GM12878 (cell line): ENCODE data around the gene ABL1. TPM values are rescaled to one million over a fixed set of nuclear protein-coding genes. Genes with fewer than 3 reads are reported as not detected.

ENCODE experiments used
- ATAC-seq: fragments of 200-7000 bp; cut with Tn5 transposase; 3 replicates; pipeline ENCODE4 v1.9.1; 2020; ENCODE audit warnings: mild to moderate bottlenecking, moderate library complexity
- BruUV-seq: library from RNA; stranded (reverse); fragments of 400-500 nt; replicated peaks from 2 replicates; lab custom pipeline; 2021; lab: Mats Ljungman, UMichigan
- CTCF ChIA-PET: fragments of 300-600 bp; sonication (Branson Sonifier 250); formaldehyde crosslinking; extraction: SDS; loops from one replicate; lab custom pipeline; 2021; ENCODE audit warnings: inconsistent platforms; lab: Yijun Ruan, JAX
- POLR2A ChIA-PET: fragments of 350-600 bp; formaldehyde crosslinking; extraction: SDS; loops from one replicate; lab custom pipeline; 2021; ENCODE audit warnings: inconsistent platforms; lab: Charles Lee
- RAD21 ChIA-PET: fragments of 300-600 bp; sonication (Branson Sonifier 250); formaldehyde crosslinking; loops from one replicate; lab custom pipeline; 2023; ENCODE audit warnings: antibody characterized with exemption; ENCODE audit not compliant: unreplicated experiment; lab: Charles Lee
- SMC1A ChIA-PET: fragments of 300-600 bp; sonication (Branson Sonifier 250); formaldehyde crosslinking; loops from one replicate; lab custom pipeline; 2023; ENCODE audit not compliant: unreplicated experiment, uncharacterized antibody; lab: Charles Lee
- DNase-seq: peaks from one replicate; pipeline ENCODE4 v3.0.0-alpha.2; 2011; ENCODE audit warnings: low read depth, low spot score
- FAIRE-seq: peaks from 3 replicates; lab custom pipeline; 2011; peaks lifted over from hg19 to GRCh38; lab: Jason Lieb, UNC
- H2AFZ ChIP-seq: 2 replicates; pipeline ENCODE4 v1.6.0; 2011; ENCODE audit warnings: low read depth, low read length, control low read depth; ENCODE audit not compliant: control insufficient read depth
- H3K27ac ChIP-seq: 2 replicates; pipeline ENCODE4 v1.5.1; 2011; ENCODE audit warnings: control low read depth; ENCODE audit not compliant: control insufficient read depth, insufficient read depth
- H3K27me3 ChIP-seq, 2 experiments: replicated peaks in 1 of 2; 2 replicates each; pipeline versions ENCODE4 v1.6.0 to v1.6.1; 2011; ENCODE audit warnings: low read length in 1 of 2; ENCODE audit not compliant: control insufficient read depth in 2 of 2, insufficient read depth in 2 of 2
- H3K36me3 ChIP-seq, 2 experiments: 2 replicates each; pipeline ENCODE4 v1.5.1; 2011; ENCODE audit warnings: low read length in 1 of 2; ENCODE audit not compliant: control insufficient read depth in 2 of 2, insufficient read depth in 2 of 2
- H3K4me1 ChIP-seq: 2 replicates; pipeline ENCODE4 v1.6.1; 2011; ENCODE audit warnings: mild to moderate bottlenecking, low read length, moderate library complexity, mixed read lengths; ENCODE audit not compliant: control insufficient read depth, insufficient read depth
- H3K4me2 ChIP-seq: 2 replicates; pipeline ENCODE4 v1.6.0; 2011; ENCODE audit warnings: control low read depth; ENCODE audit not compliant: control insufficient read depth, insufficient read depth
- H3K4me3 ChIP-seq: fragments of 200-600 bp; sonication (generic); 2 replicates; pipeline ENCODE4 v1.5.1; 2016
- H3K79me2 ChIP-seq: 2 replicates; pipeline ENCODE4 v1.6.0; 2011; ENCODE audit warnings: low read length; ENCODE audit not compliant: control insufficient read depth, insufficient read depth
- H3K9ac ChIP-seq: 2 replicates; pipeline ENCODE4 v1.8.0; 2011; ENCODE audit warnings: low read length, control low read depth, mixed read lengths; ENCODE audit not compliant: control insufficient read depth, insufficient read depth
- H3K9me3 ChIP-seq: replicated peaks from 3 replicates; pipeline ENCODE4 v1.5.1; 2011; ENCODE audit warnings: mild to moderate bottlenecking, low read length; ENCODE audit not compliant: control insufficient read depth, insufficient read depth
- H4K20me1 ChIP-seq: 2 replicates; pipeline ENCODE4 v1.6.0; 2011; ENCODE audit not compliant: control insufficient read depth, insufficient read depth
- BHLHE40 ChIP-seq, 2 experiments: fragments of 450-650 bp in 1 of 2; IDR thresholded peaks; 2 replicates each; pipeline ENCODE4 v1.6.1; 2011 to 2017; ENCODE audit warnings: low read depth in 2 of 2, borderline replicate concordance in 1 of 2, improper control_type of control experiment in 1 of 2, low read length in 1 of 2, mild to moderate bottlenecking in 1 of 2
- CHD4 ChIP-seq: fragments of 200-600 bp; sonication (generic); IDR thresholded peaks from 2 replicates; pipeline ENCODE4 v1.6.1; 2016; ENCODE audit warnings: mild to moderate bottlenecking
- CTCF ChIP-seq, 3 experiments: IDR thresholded peaks in 2 of 3; conservative IDR thresholded peaks in 1 of 3; 2 replicates each; pipeline ENCODE4 v1.5.1; 2011; ENCODE audit warnings: low read depth in 3 of 3, low read length in 3 of 3, mild to moderate bottlenecking in 3 of 3, control low read depth in 2 of 3, moderate library complexity in 2 of 3, inconsistent platforms in 1 of 3, mixed read lengths in 1 of 3; ENCODE audit not compliant: control insufficient read depth in 2 of 3, insufficient read depth in 1 of 3; ENCODE audit errors: extremely low read depth in 1 of 3
- EZH2 ChIP-seq: IDR thresholded peaks from 2 replicates; pipeline ENCODE4 v1.6.1; 2012; ENCODE audit warnings: low read depth, mild to moderate bottlenecking, control low read depth, inconsistent platforms, low read length, borderline replicate concordance; ENCODE audit not compliant: control insufficient read depth
- IKZF2 ChIP-seq, 2 experiments: fragments of 450-650 bp; IDR thresholded peaks; 2 replicates each; pipeline ENCODE4 v1.6.1; 2017; ENCODE audit warnings: mild to moderate bottlenecking in 2 of 2, moderate library complexity in 2 of 2
- IRF5 ChIP-seq: fragments of 450-650 bp; IDR thresholded peaks from 2 replicates; pipeline ENCODE4 v1.6.1; 2017; ENCODE audit warnings: borderline replicate concordance
- PBX3 ChIP-seq: IDR thresholded peaks from 2 replicates; pipeline ENCODE4 v1.6.1; 2011; ENCODE audit warnings: mild to moderate bottlenecking, low read depth, low read length, moderate library complexity; ENCODE audit not compliant: insufficient replicate concordance
- SPI1 ChIP-seq: IDR thresholded peaks from 2 replicates; pipeline ENCODE4 v1.6.1; 2011; ENCODE audit warnings: low read depth, mild to moderate bottlenecking, low read length, moderate library complexity, borderline replicate concordance; ENCODE audit not compliant: insufficient read depth
- WGBS: methylation state at CpG from one replicate; pipeline ENCODE4 v1.1.6; 2016; ENCODE audit warnings: low lambda C conversion rate; ENCODE audit not compliant: insufficient replicate concordance, insufficient coverage; ENCODE audit errors: missing lambda C conversion rate; 5-methylcytosine and 5-hydroxymethylcytosine counted together
- in situ Hi-C: fragments of 300-500 bp; cut with MboI; formaldehyde crosslinking; loops from 9 replicates; pipeline ENCODE4 v1.14.3; 2018; ENCODE audit warnings: mixed read lengths
- intact Hi-C: fragments of 100-400 bp; cut with micrococcal nuclease; formaldehyde crosslinking; loops from one replicate; pipeline ENCODE4 v1.14.2; 2022; ENCODE audit not compliant: unreplicated experiment
- polyA plus RNA-seq, 11 experiments: library from polyadenylated mRNA; depleted of rRNA in 4 of 11; unstranded in 6 of 11; stranded (reverse) in 5 of 11; fragments of >200 nt; fragmentation: Nextera tagmentation in 4 of 11; fragmentation: Illumina TruSeq in 1 of 11; extraction: Ambion mirVana in 4 of 11; extraction: Trizol in 1 of 11; gene quantifications; 1 replicate in 1 of 11; 2 replicates in 10 of 11; pipeline versions ENCODE4 v1.2.1 to v1.2.3, GENCODE V29; 2011 to 2016; ENCODE audit warnings: inconsistent platforms in 2 of 11, missing spikeins in 2 of 11, low read depth in 1 of 11
- total RNA-seq, 4 experiments: library from RNA; depleted of rRNA in 3 of 4; stranded (reverse); fragments of >200 nt in 3 of 4; fragmentation: Illumina TruSeq in 1 of 4; extraction: Trizol in 1 of 4; gene quantifications; 2 replicates each; pipeline versions ENCODE4 v1.2.1 to v1.2.3, GENCODE V29; 2013 to 2021
- TF ChIP-seq, protein P1 (sequence below): fragments of 450-650 bp; IDR thresholded peaks from 2 replicates; pipeline ENCODE4 v1.6.1; 2016; ENCODE audit warnings: mild to moderate bottlenecking, moderate library complexity, borderline replicate concordance
- TF ChIP-seq, protein P2 (sequence below): fragments of 450-650 bp; IDR thresholded peaks from 2 replicates; pipeline ENCODE4 v1.6.1; 2017; ENCODE audit warnings: mild to moderate bottlenecking

The ABL1 gene
- total and polyA plus RNA-seq, 10 of the 15 experiments (the other 5 are each of a cell fraction or from before 2014, with no cell fraction given), result 0.79 to 51.5 (median 16.3) TPM

- H3K27me3 ChIP-seq, result no peaks in the 10 kb centered on the region; a peak in 2 of 4 replicates
- H4K20me1 ChIP-seq, result no peaks in the 10 kb centered on the region
- SMC1A ChIA-PET, result no interaction called here
- no TSS peak for BruUV-seq
- no peak overlapping the region for H3K4me2 ChIP-seq
- CTCF ChIA-PET, result no interaction called here
- 29% methylated on average over 26 of the region's 27 CpGs for WGBS
- no peak for FAIRE-seq
- H3K4me3 ChIP-seq, result no peak overlapping the region
- DNase-seq, result no peak
- ATAC-seq, result no peak
- in situ Hi-C loops (no loop called here), intact Hi-C loops (no loop called here)
- no peaks in the 10 kb centered on the region for H3K4me1 ChIP-seq
- POLR2A ChIA-PET, result no interaction called here
- RAD21 ChIA-PET, result no interaction called here
- H3K9me3 ChIP-seq, result no peaks in the 10 kb centered on the region
- H3K36me3 ChIP-seq, result no peaks in the 10 kb centered on the region
- H3K79me2 ChIP-seq, result no peaks in the 10 kb centered on the region
- no peak overlapping the region for H3K9ac ChIP-seq
- H2AFZ ChIP-seq, result no peak overlapping the region
- H3K27ac ChIP-seq, result no peak overlapping the region
- TF ChIP-seq EZH2, result no peak
- TF ChIP-seq, protein P1, sequence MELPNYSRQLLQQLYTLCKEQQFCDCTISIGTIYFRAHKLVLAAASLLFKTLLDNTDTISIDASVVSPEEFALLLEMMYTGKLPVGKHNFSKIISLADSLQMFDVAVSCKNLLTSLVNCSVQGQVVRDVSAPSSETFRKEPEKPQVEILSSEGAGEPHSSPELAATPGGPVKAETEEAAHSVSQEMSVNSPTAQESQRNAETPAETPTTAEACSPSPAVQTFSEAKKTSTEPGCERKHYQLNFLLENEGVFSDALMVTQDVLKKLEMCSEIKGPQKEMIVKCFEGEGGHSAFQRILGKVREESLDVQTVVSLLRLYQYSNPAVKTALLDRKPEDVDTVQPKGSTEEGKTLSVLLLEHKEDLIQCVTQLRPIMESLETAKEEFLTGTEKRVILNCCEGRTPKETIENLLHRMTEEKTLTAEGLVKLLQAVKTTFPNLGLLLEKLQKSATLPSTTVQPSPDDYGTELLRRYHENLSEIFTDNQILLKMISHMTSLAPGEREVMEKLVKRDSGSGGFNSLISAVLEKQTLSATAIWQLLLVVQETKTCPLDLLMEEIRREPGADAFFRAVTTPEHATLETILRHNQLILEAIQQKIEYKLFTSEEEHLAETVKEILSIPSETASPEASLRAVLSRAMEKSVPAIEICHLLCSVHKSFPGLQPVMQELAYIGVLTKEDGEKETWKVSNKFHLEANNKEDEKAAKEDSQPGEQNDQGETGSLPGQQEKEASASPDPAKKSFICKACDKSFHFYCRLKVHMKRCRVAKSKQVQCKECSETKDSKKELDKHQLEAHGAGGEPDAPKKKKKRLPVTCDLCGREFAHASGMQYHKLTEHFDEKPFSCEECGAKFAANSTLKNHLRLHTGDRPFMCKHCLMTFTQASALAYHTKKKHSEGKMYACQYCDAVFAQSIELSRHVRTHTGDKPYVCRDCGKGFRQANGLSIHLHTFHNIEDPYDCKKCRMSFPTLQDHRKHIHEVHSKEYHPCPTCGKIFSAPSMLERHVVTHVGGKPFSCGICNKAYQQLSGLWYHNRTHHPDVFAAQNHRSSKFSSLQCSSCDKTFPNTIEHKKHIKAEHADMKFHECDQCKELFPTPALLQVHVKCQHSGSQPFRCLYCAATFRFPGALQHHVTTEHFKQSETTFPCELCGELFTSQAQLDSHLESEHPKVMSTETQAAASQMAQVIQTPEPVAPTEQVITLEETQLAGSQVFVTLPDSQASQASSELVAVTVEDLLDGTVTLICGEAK, result no peak
- TF ChIP-seq, protein P2, sequence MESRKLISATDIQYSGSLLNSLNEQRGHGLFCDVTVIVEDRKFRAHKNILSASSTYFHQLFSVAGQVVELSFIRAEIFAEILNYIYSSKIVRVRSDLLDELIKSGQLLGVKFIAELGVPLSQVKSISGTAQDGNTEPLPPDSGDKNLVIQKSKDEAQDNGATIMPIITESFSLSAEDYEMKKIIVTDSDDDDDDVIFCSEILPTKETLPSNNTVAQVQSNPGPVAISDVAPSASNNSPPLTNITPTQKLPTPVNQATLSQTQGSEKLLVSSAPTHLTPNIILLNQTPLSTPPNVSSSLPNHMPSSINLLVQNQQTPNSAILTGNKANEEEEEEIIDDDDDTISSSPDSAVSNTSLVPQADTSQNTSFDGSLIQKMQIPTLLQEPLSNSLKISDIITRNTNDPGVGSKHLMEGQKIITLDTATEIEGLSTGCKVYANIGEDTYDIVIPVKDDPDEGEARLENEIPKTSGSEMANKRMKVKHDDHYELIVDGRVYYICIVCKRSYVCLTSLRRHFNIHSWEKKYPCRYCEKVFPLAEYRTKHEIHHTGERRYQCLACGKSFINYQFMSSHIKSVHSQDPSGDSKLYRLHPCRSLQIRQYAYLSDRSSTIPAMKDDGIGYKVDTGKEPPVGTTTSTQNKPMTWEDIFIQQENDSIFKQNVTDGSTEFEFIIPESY, result no peak
- no peak for TF ChIP-seq CTCF (IDR thresholded peaks at IDR 0.05 in 2 of 3, conservative IDR thresholded peaks at IDR 0.05 in 1 of 3; ENCODE audit: control insufficient read depth in 2 of 3, extremely low read depth in 1 of 3, insufficient read depth in 1 of 3, low read depth in 3 of 3, low read length in 3 of 3)
- no peak for TF ChIP-seq IKZF2 (IDR thresholded peaks at IDR 0.05)
- no peak for TF ChIP-seq SPI1
- TF ChIP-seq IRF5, result no peak
- TF ChIP-seq CHD4, result no peak
- no peak for TF ChIP-seq PBX3
- TF ChIP-seq BHLHE40 (IDR thresholded peaks at IDR 0.05; ENCODE audit: borderline replicate concordance in 1 of 2, low read depth in 2 of 2, low read length in 1 of 2), result no peak
These were observed 67.4 kb downstream of the ABL1 start for GRCh38 chr9:130902204-130903185.
